NCI-H748 treated with DMSO at 0.1 percent for 48 hours (cell line): ENCODE results near the gene TTC16.

Experiments used
- DNase-seq: peaks from one replicate; lab custom pipeline; 2025; lab: John Stamatoyannopoulos, UW

The TTC16 gene

GRCh38 chr9:127715470-127716337 lies at the start of gene TTC16, which contains the start of gene PTRH1:
Gene TTC16, plus strand, starts transcription at chr9:127716079. Its CDS starts 67 bp downstream, at chr9:127716146.
Gene PTRH1, minus strand, starts transcription at chr9:127715663. Its CDS starts 24 bp downstream, at chr9:127715639.
- DNase-seq, result peak; percentile 87

- DNase-seq, result no peak
These were observed 48.6 kb upstream of the TTC16 start for GRCh38 chr9:127667127-127667844.

GRCh38 chr9:127667906-127668305 lies 48.0 kb upstream of the TTC16 start:
- DNase-seq, result no peak

- DNase-seq, result no peak
These were observed 42.6 kb upstream of the TTC16 start for GRCh38 chr9:127673234-127673633.

- DNase-seq, result no peak
These were observed 39.2 kb upstream of the TTC16 start for GRCh38 chr9:127676638-127677037.

GRCh38 chr9:127679506-127679905 lies 36.4 kb upstream of the TTC16 start:
- no peak for DNase-seq

GRCh38 chr9:127680226-127680625 lies 35.7 kb upstream of the TTC16 start:
- DNase-seq, result no peak

- DNase-seq, result no peak
These were observed 35.0 kb upstream of the TTC16 start for GRCh38 chr9:127680846-127681245.

GRCh38 chr9:127682351-127683136 lies 33.3 kb upstream of the TTC16 start:
- DNase-seq, result no peak

GRCh38 chr9:127683723-127684122 lies 32.2 kb upstream of the TTC16 start:
- DNase-seq, result no peak

GRCh38 chr9:127684576-127684975 lies 31.3 kb upstream of the TTC16 start:
- DNase-seq, result no peak

GRCh38 chr9:127686461-127687393 lies 29.2 kb upstream of the TTC16 start:
- DNase-seq, result no peak

GRCh38 chr9:127689329-127690000 lies 26.4 kb upstream of the TTC16 start:
- DNase-seq, result no peak

GRCh38 chr9:127690735-127691134 lies 25.1 kb upstream of the TTC16 start:
- no peak for DNase-seq

GRCh38 chr9:127692071-127692470 lies 23.8 kb upstream of the TTC16 start:
- DNase-seq, result no peak

- no peak for DNase-seq
These were observed 22.7 kb upstream of the TTC16 start for GRCh38 chr9:127693143-127693542.

- no peak for DNase-seq
These were observed 22.2 kb upstream of the TTC16 start for GRCh38 chr9:127693697-127694096.

- DNase-seq, result no peak
These were observed 20.8 kb upstream of the TTC16 start for GRCh38 chr9:127694890-127695720.

GRCh38 chr9:127697575-127697974 lies 18.3 kb upstream of the TTC16 start:
- no peak for DNase-seq

GRCh38 chr9:127698386-127698785 lies 17.5 kb upstream of the TTC16 start:
- DNase-seq, result no peak
